GM18505 (cell line): ENCODE measurements around the gene SERTAD2.

Experiments
- ATAC-seq: cut with Tn5 transposase; IDR thresholded peaks from one replicate; pipeline ENCODE4 v1.9.1; 2021; ENCODE audit not compliant: unreplicated experiment
- POLR2A ChIP-seq: IDR thresholded peaks from 4 replicates; pipeline ENCODE4 v1.6.1; 2011; ENCODE audit warnings: borderline replicate concordance; ENCODE audit not compliant: insufficient read depth, insufficient read length; ENCODE audit errors: extremely low read depth

Gene SERTAD2

DNA sequence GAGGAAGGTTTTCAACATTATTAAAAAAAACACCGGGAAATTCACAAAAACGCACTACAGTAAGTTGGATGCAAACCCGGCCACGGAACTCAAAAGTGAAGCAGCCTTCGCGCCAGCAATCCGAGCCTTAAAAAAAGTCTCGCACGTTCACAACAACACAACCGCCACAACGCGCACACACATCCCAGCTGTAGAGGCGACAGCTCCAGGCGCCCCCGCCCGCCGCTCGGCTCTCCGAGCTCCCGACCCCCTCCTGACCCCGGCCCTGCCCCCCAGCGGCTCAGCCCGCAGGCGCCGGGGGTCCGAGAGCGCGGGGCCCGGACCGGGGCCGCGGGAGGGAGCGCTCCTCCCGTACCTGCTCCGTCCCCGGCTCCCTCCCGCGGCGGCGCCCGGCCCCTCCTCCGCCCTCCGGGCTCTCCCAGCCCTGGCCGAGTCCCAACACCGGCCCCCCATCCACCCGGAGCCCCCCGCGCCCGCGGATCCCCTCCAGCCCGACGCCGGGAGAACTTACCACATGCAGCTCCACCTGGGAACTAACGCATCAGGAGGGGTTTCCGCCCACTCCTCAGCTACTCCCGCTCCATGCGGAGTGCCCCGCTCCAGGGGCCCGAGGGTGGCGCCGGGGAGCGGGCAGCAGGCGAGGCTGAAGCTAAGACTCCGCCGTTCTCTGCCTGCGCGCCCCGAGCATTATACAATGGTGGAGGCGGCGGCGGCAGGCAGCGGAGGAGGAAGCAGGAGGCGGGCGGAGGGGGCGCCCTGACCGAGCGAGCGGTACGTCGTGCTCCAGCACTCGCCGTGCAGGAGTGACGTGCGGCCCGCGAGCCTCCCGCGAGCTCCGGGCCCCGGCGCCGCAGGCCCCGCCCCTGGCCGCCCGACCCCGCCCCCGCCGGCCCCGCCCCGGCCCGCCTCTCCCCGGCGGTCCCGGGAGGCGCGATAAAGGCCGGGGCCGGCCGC is at the start of gene SERTAD2:
Gene SERTAD2, minus strand, starts transcription at position 805 of the 954 bp plus-strand sequence. CDS start 17,042 bp downstream, outside the sequence.
- TF ChIP-seq POLR2A, result peak; percentile 86
- peak; percentile 65 for ATAC-seq

DNA sequence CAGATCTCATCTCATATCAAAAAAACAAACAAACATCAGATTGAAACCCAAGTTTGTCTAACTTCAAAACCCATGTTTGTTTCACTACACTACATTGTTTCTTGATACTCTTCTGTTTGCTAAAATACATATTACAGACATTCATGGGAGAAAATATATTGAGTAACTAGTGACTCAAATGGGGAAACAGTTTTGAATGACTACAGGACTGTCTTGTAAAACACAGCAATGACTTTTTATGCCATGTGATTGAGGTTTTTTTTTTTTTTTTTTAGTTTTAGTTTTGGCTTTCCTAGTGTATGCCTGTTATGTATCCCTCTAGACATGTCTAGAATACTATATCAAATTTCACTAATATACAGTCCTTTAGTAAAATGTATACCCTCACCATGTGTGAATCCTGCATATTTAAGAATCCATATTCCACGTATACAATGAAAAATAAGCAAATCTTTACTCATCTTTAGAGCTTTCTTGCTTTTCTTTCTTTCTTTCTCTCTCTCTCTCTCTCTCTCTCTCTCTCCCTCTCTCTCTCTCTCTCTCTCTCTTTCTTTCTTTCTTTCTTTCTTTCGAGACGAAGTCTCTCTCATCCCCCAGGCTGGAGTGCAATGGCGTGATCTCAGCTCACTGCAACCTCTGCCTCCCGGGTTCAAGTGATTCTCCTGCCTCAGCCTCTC is 46.6 kb upstream of the SERTAD2 start:
- no peak for ATAC-seq
- TF ChIP-seq POLR2A, result no peak

DNA sequence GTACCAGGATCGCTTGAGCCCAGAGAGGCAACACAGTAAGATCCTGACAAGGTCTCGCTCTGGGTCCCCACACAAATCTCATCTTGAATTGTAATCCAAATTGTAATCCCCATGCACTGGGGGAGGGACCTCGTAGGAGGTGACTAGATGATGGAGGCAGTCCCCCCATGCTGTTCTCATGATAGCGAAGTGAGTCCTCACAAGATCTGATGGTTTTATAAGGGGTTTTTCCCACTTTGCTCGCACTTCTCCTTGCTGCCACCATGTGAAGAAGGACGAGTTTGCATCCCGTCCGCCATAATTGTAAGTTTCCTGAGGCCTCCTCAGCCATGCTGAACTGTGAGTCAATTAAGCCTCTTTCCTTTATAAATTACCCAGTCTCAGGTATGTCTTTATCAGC is 46.0 kb upstream of the SERTAD2 start:
- no peak for TF ChIP-seq POLR2A
- no peak for ATAC-seq

DNA sequence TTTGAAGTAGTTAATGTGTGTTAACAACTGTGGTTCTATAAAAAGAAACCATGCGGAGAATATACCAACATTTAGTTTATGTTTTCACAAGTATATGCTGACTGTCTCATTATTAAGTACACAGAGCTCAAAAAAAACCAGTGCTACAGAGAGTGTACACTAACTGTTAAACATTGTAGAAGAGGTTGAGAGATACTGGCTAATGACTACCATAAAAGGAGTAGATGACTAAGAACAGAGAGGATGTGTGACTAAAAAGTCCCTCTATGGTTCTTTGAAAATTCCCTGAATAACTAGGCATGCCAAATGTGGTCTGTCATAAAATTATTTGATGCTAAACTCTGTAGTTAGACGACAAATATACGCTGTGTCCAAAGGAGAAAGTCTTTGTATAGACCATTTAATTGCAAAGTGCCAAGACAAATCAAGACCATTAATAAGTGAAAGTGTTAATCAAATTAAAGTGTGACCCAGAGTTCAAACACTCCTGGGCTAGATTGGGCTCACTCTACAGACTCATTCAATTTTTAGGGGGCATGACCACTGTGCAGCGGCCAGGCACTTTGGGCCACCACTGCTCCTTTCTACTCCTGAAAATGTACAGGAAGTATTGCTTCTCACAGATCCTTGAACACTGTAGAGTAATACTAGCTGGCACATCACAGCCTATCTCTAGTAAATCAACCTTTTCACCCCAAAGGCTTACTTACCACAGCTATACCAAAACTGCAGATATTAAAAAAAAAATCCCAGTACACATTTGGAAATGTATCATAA is 45.1 kb upstream of the SERTAD2 start:
- TF ChIP-seq POLR2A, result no peak
- ATAC-seq, result peak; percentile 76

DNA sequence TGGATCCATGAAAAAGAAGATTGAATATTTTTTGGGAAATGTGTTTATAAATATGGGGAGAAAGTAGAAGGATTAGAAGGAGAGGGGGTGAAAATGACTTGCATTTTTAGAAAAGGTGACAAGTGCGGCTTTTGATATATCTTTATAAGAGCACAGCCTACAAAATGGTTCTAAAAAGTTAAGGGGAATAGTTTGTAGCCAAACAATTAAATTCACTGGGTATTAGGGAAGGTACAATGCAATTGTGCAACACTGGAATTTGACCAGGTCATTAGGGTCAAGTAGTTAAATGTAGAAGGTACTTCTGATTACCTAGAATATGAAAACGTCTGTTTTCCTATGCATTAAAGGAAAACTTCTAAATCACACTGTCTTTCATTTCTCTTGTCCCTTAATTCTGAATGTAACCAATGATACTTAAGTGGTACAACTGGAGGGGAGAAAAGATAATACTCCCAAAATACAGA is 44.5 kb upstream of the SERTAD2 start:
- no peak for ATAC-seq
- TF ChIP-seq POLR2A, result no peak

DNA sequence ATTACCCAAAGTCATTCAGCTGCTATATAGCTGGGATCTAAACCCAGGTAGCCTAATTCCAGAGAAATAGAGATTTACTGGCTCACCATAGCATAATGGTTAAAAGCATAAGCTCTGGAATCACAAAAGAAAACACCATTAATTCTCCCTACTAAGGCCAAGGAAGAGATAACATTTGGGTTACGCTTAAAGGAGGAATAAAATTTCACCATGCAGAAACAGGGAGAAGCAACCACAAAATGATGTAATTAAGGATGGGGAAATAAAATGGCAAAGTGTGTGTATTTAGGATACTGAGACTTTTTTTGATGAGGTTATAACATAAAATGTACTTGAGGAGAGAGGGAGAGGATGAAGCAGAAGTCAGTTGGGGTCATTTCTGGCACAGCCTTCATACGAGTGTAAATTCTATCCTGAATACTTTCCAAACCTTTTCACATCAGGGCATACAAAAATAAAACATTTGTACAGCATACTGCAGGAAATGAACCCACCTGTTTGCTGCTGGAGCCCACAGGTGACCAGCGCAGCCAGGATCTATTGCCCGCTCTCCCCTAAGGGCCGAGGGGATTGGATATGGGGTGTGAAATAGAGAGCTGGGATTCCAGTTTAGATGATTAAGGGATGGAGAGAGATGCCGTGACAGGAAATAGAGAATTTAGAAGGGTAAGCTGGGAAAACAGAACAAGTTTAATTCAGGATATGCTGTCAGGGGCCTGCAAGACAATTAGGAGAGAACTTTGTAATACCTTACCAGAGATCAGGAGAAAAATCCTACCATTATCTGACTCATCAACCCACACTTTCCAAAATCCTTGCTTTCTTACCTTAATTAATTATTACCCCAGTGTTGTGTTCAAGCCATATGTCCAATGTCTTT is 43.8 kb upstream of the SERTAD2 start:
- TF ChIP-seq POLR2A, result no peak
- ATAC-seq, result no peak

- ATAC-seq, result no peak
Measured at GRCh38 chr2:64696636-64697035, 42.9 kb upstream of the SERTAD2 start.

GRCh38 chr2:64695721-64696261 is 42.1 kb upstream of the SERTAD2 start:
- ATAC-seq, result no peak

More at GRCh38 chr2:64696636-64697035, 42.9 kb upstream of the SERTAD2 start:
- no peak for TF ChIP-seq POLR2A

DNA sequence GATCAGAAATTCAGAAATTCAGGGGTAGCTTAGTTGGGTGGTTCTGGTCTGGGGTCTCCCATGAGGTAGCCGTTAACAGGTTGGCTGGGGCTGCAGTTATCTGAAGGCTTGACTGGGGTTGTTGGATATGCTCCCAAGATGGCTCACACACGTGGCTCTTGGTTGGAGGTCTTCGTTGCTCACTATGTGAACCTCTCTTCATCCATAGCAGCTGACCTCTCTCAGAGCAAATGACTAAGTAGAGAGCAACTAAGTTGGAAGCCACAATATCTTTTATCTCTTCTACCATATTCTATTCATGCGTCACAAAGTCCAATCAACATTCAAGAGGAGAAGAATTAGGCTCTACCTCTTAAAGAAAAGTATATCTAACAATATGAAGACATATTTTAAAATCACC is 38.7 kb upstream of the SERTAD2 start:
- no peak for TF ChIP-seq POLR2A
- ATAC-seq, result no peak

More at GRCh38 chr2:64695721-64696261, 42.1 kb upstream of the SERTAD2 start:
- no peak for TF ChIP-seq POLR2A

GRCh38 chr2:64688909-64689308 is 35.2 kb upstream of the SERTAD2 start:
- no peak for TF ChIP-seq POLR2A
- no peak for ATAC-seq

- no peak for ATAC-seq
- no peak for TF ChIP-seq POLR2A
Measured at GRCh38 chr2:64686283-64686956, 32.7 kb upstream of the SERTAD2 start.
